HG02981 (cell line): ENCODE results near the gene TFF1.

Experiments used
- ATAC-seq: cut with Tn5 transposase; IDR thresholded peaks from one replicate; pipeline ENCODE4 v1.9.1; 2021; ENCODE audit warnings: mild to moderate bottlenecking, moderate library complexity; ENCODE audit not compliant: unreplicated experiment

Gene TFF1

DNA sequence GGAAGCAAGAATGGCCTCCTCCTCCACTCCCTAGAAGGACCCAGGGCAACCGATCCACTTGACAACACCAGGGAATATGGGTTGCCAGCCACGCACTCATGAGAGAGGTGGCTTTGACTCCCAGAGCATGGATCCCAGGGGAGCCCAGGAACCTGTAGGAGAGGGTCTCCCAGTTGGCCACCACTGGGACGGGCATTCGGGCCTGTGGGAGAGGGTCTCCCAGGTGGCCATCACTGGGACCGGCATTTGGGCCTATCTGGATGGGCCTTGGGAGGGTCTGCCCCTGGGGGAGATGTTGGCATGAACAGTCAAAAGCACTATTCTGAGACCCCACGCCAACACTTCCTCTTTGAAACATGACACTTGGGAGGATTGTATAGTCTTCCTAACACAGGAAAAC, 565 bp downstream of the TFF1 start:
- no peak for ATAC-seq

DNA sequence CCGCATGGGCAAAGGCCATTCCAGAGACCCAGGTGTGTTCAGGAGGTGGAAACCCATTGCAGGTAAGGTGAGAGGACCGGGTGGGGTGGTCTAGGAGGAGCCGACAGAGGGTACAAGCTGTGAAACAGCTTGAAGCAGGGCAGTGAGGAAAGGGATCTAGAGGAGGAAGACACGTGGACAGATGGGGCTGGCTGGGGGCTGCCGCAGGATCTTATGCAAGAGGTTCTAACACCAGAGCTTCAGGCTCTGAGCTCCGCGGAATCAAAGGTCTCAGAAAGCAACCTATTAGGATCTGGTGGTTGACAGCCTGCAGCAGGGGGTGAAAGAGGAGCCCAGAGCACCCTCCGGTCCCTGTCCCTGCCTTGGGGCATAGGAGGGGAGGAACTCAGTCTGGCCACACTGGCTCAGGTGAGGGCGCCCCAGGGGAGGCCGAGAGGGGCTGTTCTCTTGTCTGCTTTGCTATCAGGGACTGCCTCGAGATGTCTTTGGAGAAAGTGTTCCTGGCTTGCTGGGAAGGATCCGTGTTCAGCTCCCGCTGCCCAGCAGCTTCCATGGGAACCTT, 1.9 kb downstream of the TFF1 start:
- no peak for ATAC-seq

DNA sequence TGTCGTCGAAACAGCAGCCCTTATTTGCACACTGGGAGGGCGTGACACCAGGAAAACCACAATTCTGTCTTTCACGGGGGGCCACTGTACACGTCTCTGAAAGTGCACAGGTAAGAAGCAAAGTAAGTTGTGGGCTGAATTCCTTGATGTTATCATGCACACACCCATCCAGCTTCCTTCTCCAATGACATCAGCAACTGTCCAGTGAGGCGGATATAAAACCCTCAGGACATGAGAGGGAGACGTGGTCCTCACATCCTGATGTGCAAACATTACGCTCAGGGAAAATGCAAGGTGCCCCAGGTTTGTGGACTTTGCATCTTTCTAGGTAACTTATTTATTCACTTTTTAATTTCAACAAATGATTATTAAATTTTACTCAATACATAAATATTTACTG, 3.0 kb downstream of the TFF1 start:
- ATAC-seq = no peak

DNA sequence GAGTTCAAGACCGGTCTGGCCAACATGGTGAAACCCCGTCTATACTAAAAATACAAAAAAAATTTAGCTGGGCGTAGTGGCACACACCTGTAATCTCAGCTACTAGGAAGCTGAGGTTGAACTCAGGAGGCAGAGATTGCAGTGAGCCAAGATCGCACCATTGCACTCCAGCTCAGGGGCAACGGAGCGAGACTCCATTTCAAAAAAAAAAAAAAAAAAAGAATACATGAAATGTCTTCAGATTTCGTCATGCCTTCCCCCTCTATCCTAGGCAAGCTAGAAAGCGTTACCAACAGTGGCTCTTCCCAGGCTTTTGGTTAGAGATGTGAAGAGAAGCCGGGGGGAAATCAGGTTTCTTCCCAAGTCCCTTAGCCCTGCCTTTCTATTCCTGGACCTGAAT, 3.6 kb downstream of the TFF1 start:
- no peak for ATAC-seq

DNA sequence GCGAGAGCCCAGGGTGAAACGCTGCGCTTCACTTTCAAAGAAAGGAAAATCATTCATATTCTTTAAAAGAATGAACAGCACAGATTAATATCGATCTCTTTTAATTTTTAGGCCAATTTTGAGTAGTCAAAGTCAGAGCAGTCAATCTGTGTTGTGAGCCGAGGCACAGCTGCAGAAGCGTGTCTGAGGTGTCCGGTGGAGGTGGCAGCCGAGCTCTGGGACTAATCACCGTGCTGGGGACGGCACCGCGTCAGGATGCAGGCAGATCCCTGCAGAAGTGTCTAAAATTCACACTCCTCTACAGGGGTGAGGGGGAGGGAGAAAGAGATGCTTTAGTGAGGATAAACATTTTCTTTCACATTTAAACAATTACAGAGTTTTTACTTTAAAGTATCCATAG, 4.1 kb downstream of the TFF1 start:
- ATAC-seq = no peak

DNA sequence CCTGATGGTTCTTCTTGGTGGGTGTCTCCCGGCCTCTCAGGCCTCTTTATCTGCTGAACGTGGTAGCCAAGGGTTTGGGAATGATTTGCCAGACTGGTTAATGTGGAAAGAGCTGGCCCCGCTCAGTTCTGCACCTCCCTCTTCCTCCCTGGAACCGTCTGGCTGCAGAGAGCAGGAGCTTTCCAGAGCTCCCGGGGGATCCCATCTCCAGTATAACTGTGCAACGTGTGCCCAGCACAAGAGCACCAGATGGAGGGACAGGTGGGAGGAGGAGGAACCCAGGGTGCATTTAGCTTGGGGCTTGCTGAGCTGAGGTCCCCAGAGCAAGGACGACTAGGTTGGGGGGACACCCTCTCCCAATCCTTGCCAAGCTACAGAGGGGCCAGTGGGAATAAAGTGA, 5.0 kb downstream of the TFF1 start:
- no peak for ATAC-seq

DNA sequence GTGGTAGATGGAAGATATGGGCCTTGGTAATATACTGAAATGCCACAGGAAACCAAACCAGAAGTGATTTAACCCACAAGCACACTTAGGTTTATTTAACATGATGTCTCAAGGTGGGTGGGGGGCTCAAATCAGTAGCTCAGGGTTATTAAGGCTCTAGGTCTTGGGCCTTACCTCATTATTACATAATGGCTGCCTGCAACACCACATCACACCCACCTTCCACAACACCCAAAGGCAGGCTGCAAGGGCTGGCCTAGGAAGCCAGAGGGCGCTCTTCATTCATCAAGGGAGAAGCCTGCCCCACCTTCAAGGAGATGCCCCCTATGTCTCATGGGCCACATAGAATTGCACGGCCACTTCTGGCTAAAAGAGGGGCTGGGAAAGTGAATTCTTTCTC, 6.0 kb downstream of the TFF1 start:
- no peak for ATAC-seq

- no peak for ATAC-seq
Measured at GRCh38 chr21:42358937-42359336, 7.4 kb downstream of the TFF1 start.

GRCh38 chr21:42358261-42358660, 8.1 kb downstream of the TFF1 start:
- ATAC-seq = no peak

GRCh38 chr21:42357307-42357706, 9.0 kb downstream of the TFF1 start:
- ATAC-seq = no peak

DNA sequence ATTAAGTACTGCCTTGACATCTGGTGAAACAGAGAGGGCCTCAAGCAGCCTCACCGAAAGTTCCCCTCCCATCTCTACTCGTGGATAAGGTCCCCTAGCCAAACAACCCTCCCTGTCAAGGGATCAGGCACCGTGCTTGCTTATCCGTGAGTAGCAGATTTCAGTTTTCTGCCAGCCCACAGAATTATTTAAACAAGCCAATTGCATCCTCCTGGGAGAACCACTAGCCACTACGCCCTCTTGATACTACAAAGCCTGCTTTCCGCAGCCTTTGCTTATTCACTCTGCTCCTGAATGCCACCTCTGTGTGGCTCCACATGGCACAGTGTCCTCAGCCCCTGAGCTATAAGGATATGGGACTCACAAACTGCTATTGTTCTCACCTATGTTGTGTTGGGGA, 9.7 kb downstream of the TFF1 start:
- no peak for ATAC-seq

DNA sequence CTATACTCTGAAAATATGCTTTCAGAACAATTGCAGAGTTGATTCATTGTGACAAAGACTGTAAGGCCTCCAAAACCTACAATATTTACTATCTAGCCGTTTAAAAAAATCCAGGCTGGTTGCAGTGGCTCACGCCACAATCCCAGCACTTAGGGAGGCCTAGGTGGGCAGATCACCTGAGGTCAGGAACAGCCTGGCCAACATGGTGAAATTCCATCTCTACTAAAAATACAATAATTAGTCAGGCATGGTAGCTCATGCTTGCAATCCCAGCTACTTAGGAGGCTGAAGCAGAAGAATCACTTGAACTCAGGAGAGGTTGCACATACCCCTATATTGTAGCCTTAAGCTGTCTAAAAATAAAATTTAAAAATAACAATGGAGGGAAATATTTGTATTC, 10.3 kb downstream of the TFF1 start:
- ATAC-seq = no peak

GRCh38 chr21:42353623-42354022, 12.7 kb downstream of the TFF1 start:
- ATAC-seq = no peak

DNA sequence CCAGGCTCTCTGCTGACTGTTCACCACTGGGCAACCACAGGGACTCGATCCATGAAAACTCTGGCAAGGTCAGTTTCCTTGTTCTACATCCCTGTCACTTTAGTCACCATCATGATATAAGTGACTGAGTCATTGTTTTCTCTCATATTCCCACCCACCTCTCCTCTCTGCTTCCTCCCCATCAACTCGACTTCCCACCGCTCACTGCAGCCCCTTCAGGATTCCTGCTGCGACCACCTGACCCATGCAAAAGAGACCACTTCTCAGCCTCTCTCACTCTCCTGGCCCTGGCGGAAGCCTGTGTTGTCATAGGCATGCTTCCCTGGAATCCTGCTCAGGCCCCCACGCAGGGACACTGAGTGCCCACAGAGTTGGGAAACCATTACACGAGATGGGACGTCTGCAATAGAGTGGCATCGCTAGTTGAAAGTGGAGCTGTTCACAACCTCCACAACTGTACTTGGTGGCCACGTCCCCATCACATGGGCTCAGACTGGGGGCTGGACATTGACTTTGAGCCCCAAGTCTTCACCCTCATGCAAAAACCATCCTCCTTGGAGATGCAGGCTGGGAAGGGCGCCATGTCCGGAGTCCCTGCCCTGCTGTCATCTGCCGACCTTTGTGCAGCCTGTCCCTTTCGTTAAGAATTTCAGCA, 13.8 kb downstream of the TFF1 start:
- ATAC-seq = no peak

GRCh38 chr21:42351626-42352440, 14.5 kb downstream of the TFF1 start:
- no peak for ATAC-seq

- ATAC-seq = no peak
Measured at GRCh38 chr21:42350927-42351426, 15.4 kb downstream of the TFF1 start, which contains the start of gene TFF2. Gene TFF2, minus strand, starts transcription at chr21:42350994. Its CDS starts 37 bp downstream, at chr21:42350957.

GRCh38 chr21:42350318-42350910, 15.9 kb downstream of the TFF1 start:
- no peak for ATAC-seq

DNA sequence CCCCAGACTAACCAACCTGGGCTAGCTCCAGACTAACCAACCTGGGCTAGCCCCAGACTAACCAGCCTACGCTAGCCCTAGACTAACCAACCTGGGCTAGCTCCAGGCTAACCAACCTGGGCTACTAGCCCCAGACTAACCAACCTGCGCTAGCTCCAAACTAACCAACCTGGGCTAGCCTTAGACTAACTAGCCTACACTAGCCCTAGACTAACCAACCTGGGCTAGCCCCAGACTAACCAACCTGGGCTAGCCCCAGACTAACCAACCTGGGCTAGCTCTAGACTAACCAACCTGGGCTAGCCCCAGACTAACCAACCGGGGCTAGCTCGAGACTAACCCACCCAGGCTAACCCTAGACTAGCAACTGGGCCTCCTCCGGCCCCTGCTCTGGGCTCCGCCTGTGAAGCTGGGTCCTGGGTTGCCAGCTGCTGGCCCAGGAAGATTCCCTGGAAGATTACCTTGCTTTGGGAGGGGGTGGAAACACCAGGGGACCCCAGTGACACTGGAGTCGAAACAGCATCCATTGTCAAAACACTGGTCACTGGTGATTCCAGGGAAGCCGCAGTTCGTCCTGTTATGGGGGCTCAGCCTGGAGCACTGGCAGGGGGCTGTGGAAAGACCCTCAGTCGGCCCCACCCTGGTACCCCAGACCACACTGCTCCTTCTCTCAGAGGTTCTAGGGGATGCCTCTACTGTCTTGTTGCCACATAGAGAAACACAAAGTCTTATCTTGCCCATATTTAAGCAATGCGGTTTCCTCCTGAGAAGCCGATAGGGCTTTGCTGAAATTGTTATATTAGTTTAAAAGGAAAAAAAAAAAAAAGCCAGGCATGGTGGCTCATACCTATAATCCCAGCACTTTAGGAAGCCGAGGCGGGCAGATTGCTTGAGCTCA, 16.7 kb downstream of the TFF1 start:
- ATAC-seq = no peak

DNA sequence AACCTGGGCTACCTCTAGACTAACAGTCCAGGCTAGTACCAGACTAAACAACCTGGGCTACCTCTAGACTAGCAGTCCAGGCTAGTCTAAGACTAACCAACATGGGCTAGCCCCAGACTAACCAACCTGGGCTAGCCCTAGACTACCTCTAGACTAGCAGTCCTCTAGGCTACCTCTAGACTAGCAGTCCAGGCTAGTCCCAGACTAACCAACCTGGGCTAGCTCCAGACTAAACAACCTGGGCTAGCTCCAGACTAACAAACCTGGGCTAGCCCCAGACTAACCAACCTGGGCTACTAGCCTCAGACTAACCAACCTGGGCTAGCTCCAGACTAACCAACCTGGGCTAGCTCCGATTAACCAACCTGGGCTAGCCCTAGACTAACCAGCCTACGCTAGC, 17.6 kb downstream of the TFF1 start:
- ATAC-seq = no peak

- no peak for ATAC-seq
Measured at GRCh38 chr21:42347601-42348327, 18.6 kb downstream of the TFF1 start.
